ENCODE results near the gene FBF1.

GRCh38 chr17:75881678-75882454 is 59.0 kb downstream of the FBF1 start:
- TF ChIP-seq CTCF (IDR thresholded peaks at IDR 0.05; ENCODE audit: extremely low read depth in 1 of 2, insufficient read depth in 1 of 2, low read depth in 1 of 2, low read length in 2 of 2) (no peak), EZH2 (IDR thresholded peaks at IDR 0.05; ENCODE audit: borderline replicate concordance, low read depth, low read length, severe bottlenecking) (no peak), POLR2A (IDR thresholded peaks at IDR 0.05; ENCODE audit: low read depth, low read length) (no peak), MYC (IDR thresholded peaks at IDR 0.05; ENCODE audit: low read depth, low read length) (no peak), POLR2AphosphoS5 (IDR thresholded peaks at IDR 0.05; ENCODE audit: insufficient read depth, low read depth, low read length) (no peak), MAX (IDR thresholded peaks at IDR 0.05; ENCODE audit: insufficient read depth, insufficient read length) (no peak), GATA2 (IDR thresholded peaks at IDR 0.05; ENCODE audit: insufficient read depth, insufficient read length, low read depth, low read length) (no peak)

All from endothelial cell of umbilical vein (primary cell).